KBM-7 (cell line): Measurements from ENCODE around the gene METTL25B.
A peak's percentile ranks its signal among the peaks of the same experiment; 100 is the strongest.
"Not testable (repeated sequence)": the region's sequence is repeated elsewhere in the genome, so short reads cannot be mapped to it uniquely, and the experiment has no call there.

Experiments used
- DNase-seq: peaks from one replicate; pipeline ENCODE4 v3.0.0-alpha.2; 2015
- in situ Hi-C: fragments of 300-500 bp; cut with MboI; formaldehyde crosslinking; loops from 2 replicates; pipeline ENCODE4 v1.14.3; 2020; ENCODE audit warnings: low sequenced_read_pairs, low pct_unique_long_range_greater_than_20kb, mixed read lengths

Gene METTL25B

GRCh38 chr1:156745881-156746280, 17.6 kb downstream of the METTL25B start:
- in situ Hi-C loops, result no loop called here
- no peak for DNase-seq

DNA sequence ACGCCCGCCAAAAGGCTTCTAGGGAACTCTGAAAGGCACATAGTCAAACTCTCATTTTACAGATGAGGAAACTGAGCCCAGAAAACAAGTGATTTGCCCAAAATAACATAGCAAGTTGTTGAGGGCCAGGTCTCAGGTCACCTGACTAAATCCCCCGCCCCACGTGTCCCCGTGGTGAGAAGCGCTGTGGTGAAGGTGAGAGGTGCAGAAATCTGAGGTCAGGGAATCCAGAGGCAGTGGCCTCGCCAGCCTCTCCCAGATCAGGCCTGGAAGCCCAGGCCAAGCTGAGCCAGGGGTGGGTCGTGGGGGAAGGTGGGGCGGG, 18.1 kb downstream of the METTL25B start:
- no peak for DNase-seq
- in situ Hi-C loops, result no loop called here

GRCh38 chr1:156746728-156747631, 18.7 kb downstream of the METTL25B start:
- peak; percentile 68 for DNase-seq
- in situ Hi-C loops, result no loop called here

DNA sequence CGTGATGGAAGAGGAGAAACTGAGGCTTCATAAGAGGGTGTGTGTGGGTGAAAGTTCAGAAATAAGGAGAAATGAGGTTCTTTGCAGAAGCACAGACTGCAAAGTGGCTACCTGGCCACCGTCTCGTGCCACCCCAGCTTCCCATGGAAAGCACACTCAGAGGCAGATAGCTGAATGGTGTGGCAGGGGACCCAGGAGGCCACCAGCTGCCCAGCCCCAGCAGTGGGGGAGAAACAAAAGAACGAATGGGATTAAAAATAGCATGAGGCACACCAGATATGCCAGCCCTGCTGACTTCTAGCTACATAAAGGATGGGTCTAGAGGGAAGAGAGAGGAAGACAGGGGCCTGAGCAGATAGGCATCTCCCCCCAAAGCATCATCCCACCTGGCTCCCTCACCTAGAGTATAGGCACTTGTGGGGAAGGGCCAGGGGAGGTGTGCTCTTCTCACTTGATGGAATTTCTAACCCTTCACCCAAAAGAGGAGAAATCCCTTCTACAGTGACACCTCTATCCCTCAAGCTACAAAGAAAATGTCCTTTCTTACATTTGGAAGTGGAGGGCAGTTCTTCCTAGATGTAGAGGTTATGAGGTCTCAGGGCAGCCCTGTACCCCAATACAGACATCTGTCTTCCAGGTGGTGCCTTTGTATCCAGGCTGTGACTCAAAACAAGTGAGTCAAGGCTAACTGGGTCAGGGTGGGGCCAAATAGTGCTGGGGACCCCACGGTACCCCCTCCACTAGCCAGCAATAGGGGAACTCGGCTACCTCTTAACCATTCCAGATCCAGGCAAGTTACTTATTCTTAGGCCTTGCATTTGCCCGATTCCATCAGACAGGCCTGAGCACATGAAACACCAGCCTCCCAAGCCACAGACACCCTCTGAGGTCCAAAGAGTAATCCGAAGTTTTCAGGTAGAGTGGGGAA, 19.7 kb downstream of the METTL25B start:
- in situ Hi-C loops, result no loop called here
- DNase-seq, result no peak

GRCh38 chr1:156748670-156749418, 20.6 kb downstream of the METTL25B start:
- in situ Hi-C loops, result no loop called here
- DNase-seq, result peak; percentile 63

DNA sequence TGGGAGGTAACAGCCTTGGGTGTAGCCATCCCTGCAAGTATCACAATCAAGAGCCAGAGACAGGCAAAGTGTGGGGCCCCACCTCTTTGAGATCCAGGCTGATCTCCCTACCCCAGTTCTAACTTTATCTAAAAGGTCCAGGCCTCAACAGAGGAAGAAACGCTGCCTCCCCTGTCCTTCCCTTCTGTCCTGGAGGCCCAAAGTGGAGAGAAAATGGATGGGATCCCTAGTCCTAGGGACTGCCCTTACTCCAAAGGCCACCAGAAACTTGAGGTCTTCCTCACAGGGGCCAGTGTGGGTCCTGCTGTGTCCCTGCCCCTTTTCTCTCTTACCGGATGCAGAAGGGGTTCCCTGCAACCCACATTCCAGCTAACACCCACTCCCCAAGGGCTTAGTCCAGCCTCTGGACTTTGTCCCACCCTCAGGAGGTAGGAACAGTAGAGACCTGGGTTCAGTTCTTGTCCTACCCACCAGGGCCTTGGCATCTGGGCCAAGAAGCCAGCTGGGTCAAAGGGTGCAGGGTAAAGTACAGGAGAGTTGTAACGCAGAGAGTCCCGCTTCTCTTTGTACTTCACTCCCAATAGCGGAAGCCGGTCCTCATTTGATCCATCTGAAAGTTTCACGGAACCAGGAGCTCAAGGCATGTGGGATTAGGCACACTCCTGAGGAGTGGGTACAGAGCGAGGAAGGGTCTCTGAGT, 21.3 kb downstream of the METTL25B start:
- no peak for DNase-seq
- in situ Hi-C loops, result no loop called here

DNA sequence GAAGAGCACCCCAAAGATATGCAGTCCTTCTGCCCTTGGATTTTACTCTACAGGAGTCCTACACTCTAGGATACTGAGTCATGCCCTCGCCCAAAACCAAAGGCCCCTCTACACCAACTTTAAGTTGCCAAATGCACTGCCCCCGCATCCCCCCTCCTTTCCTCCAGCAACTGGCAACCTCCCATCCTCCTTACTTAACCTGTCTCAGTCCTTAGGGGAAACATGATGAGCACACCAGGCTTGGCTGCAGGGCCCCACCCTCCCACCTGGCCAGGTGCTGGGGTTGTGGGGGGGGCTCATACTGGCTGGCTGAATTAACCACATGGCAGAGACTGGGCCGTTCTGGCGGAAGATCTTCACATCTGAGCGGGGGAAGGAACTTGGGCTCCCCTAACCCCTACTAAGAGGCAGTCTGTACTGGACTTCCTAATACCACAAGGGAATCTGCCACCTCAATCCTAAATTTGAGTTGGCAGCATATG, 22.0 kb downstream of the METTL25B start:
- in situ Hi-C loops, result no loop called here
- no peak for DNase-seq

DNA sequence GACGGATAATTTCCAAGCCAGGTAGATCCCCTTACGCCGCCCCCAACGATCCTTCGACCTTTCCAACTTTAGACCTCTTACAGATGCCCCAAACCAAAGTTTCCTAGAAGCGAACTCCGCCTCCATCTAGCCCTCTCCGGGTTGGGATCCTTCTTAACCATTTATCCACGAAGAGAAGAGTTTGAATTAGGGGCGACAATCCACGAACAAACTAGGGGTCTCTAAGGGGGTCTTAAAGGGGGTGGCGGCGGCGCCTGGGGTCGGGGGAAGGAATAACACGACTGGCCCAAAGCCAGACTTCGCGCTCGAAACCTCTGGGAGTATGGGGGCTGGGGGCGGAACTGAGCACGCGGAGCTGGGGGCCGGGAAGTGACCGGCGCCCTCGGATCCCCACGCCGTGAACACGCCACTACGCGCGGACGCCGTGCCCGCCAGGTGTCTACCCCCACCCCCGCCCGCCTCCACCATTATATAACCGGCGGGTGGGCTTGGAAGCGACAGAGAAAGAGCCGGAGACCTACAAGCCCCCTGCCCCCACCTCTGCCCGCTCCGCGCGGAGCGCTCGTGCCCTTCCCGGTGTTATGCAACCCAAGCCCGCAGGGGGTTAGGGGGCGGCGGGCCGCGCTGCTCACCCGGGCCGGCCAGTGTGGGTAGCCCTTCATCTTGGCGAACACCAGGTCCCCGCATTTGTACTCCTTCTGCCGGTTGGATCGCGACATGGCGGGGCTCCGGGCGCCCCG, 22.6 kb downstream of the METTL25B start:
- DNase-seq, result no peak
- in situ Hi-C loops, result no loop called here

GRCh38 chr1:156751451-156751756, 23.1 kb downstream of the METTL25B start, which contains the start of gene HDGF:
Gene HDGF (minus strand): TSS chr1:156751675. CDS start chr1:156751429, 246 bp downstream.
- no peak for DNase-seq
- in situ Hi-C loops, result no loop called here

GRCh38 chr1:156751757-156752481, 23.6 kb downstream of the METTL25B start:
- DNase-seq, result peak; percentile 89
- in situ Hi-C loops, result no loop called here

DNA sequence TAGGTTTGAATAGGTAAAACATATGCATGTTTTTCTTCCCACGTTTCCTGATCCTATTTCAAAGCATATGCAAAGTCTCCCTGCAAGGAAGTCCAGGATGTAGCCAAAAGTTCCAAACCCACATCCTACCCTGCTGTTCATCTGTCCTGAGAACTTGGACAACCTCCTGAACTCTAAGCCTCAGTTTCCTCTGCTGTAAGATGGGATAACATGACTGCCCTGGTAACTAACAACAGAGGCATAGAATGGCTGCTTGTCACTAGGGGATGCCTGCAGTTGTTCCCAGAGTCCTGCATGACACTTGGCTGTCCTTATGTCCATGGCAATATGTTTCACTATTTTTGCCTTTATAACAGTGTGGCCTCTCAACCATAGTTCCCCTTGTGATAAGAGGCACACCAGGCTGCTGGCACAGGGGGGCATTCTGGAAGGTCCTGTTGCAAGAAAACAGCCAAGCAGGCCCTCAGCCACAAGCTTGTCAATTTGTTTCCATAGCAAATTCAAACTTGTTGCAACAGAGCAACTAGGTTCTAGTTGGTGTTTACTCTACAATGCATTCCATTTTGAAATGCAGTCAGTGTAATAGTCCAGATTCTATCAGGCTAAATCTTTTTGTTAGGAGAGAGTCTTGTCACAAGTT, 24.7 kb downstream of the METTL25B start:
- DNase-seq, result no peak
- in situ Hi-C loops, result no loop called here

DNA sequence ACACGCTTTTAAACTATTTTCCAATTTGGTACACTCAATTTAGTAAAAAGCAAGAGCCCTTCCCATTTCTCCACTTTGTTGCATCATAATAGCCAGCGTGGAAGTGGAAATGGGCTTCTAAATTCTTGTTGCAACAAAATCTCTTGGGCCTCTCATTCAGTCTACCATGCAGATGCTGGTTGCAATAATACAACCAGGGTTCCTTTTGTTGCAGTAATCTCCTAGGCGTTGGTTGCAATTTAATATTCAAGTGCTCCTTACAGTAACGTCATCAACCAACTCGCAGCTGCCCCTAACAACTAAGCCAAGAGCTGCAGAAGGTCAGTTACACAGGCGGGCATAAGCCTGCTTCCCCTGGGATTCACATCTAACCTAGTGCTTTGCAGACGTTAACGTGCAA, 25.9 kb downstream of the METTL25B start:
- in situ Hi-C loops, result no loop called here
- no peak for DNase-seq

- in situ Hi-C loops, result no loop called here
- no peak for DNase-seq
Observed at GRCh38 chr1:156755527-156755950, 27.3 kb downstream of the METTL25B start.

DNA sequence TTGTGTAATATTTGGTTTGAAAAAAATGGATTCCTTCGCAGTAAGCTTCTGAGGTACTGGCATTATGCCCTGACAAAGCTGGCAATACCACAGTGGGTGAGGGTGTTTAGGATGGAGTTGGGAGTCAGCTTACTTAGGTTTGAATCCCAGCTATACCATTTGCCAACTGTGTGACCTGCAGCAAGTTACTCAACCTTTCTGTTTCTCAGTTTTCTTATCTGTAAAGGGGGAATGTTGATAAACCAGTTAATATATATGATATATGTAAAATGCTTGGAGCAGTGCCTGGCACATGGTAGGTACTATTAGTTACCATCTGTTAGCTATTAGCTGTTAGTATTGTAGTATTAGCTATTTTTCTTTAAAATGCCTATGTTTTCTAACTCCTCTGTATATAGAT, 28.1 kb downstream of the METTL25B start:
- DNase-seq, result no peak
- in situ Hi-C loops, result no loop called here

DNA sequence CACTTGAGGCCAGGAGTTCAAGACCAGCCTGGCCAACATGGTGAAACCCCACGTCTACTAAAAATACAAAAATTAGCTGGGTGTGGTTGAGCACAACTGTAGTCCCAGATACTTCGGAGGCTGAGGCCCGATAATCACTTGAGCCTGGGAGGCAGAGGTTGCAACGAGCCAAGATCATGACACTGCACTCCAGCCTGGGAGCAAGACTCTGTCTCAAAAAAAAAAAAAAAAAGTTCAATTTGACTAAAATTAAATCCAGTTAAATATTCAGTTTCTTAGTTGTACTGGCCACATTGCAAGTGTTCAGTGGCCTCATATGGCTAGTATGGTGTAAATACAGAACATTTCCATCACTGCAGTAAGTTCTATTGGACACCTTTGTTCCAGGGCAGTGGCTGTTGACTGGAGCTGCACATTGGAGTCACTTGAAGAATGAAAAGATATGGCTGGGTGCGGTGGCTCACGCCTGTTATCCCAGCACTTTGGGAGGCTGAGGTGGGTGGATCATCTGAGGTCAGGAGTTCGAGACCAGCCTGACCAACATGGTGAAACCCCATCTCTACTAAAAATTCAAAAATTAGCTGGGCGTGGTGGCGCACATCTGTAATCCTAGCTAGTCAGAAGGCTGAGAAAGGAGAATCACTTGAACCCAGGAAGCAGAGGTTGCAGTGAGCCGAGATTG, 29.4 kb downstream of the METTL25B start:
- in situ Hi-C loops, DNase-seq: not testable (repeated sequence)

DNA sequence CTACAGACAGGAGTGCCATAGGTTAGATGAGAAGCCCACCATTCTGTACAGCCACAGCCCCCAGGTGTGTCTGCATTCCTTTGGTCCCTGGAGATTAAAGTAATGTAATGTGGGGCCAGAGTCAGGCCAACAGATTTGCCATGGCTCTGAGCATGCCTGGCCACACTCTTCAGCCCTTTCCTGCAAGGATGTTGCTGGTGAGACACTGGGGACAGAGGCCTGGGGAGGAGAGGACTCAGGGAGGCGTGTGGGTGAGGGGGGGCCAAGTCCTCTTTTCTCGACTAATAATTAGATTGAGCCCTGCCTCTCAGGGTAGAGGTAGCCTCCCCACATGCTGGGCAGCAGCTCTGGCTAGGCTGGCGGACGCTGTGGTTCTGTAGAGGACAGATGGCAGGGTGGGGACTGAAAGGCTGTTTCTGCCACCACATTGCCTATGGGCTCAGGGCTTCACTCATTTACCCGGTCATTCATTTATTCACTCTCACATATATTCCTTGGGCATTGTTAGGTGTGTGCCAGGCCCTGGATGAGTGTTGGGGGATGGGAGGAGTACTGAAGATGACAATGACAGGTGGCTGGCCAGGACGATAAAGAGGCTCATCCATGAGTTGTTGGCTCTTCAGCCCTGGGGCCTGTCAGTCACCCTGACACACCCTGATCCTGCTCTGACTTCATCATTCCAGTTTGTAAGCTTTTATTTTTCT, 32.0 kb downstream of the METTL25B start:
- no peak for DNase-seq
- in situ Hi-C loops, result no loop called here
